CD4-positive, alpha-beta T cell treated with Interleukin-15 for 4 hours (primary cell): ENCODE results near the gene DCAF5.
"Not testable (repeated sequence)": the region's sequence is repeated elsewhere in the genome, so short reads cannot be mapped to it uniquely, and the experiment has no call there.

Source experiments
- DNase-seq: peaks from one replicate; pipeline ENCODE4 v3.0.0-alpha.2; 2020; ENCODE audit warnings: low spot score

DCAF5 gene

GRCh38 chr14:69072584-69072983 is 80.3 kb downstream of the DCAF5 start:
- no peak for DNase-seq

GRCh38 chr14:69068744-69069421 is 84.0 kb downstream of the DCAF5 start:
- DNase-seq, result no peak

- no peak for DNase-seq
Measured at GRCh38 chr14:69066396-69067171, 86.3 kb downstream of the DCAF5 start.

- not testable (repeated sequence) for DNase-seq
Measured at GRCh38 chr14:69065934-69066333, 87.0 kb downstream of the DCAF5 start.

- no peak for DNase-seq
Measured at GRCh38 chr14:69064596-69064995, 88.3 kb downstream of the DCAF5 start.

GRCh38 chr14:69059658-69060623 is 93.0 kb downstream of the DCAF5 start:
- DNase-seq, result no peak

- no peak for DNase-seq
Measured at GRCh38 chr14:69055999-69056788, 96.7 kb downstream of the DCAF5 start.

GRCh38 chr14:69055125-69055524 is 97.8 kb downstream of the DCAF5 start:
- DNase-seq, result no peak

- DNase-seq, result no peak
Measured at GRCh38 chr14:69054030-69054429, 98.9 kb downstream of the DCAF5 start.

GRCh38 chr14:69052181-69052601 is 100.7 kb downstream of the DCAF5 start:
- no peak for DNase-seq

GRCh38 chr14:69050240-69051184 is 102.4 kb downstream of the DCAF5 start:
- DNase-seq, result no peak

GRCh38 chr14:69049675-69050074 is 103.2 kb downstream of the DCAF5 start:
- DNase-seq, result no peak

GRCh38 chr14:69048456-69048855 is 104.5 kb downstream of the DCAF5 start:
- DNase-seq, result no peak

- no peak for DNase-seq
Measured at GRCh38 chr14:69047255-69047654, 105.7 kb downstream of the DCAF5 start.

GRCh38 chr14:69046476-69046860 is 106.5 kb downstream of the DCAF5 start:
- DNase-seq, result no peak

- DNase-seq, result no peak
Measured at GRCh38 chr14:69045857-69046475, 107.0 kb downstream of the DCAF5 start.

GRCh38 chr14:69044965-69045555 is 107.9 kb downstream of the DCAF5 start:
- no peak for DNase-seq

GRCh38 chr14:69044296-69044695 is 108.6 kb downstream of the DCAF5 start:
- no peak for DNase-seq

- DNase-seq, result no peak
Measured at GRCh38 chr14:69043596-69044260, 109.2 kb downstream of the DCAF5 start.
